HUES48 (cell line): Measurements from ENCODE around the gene PC.

Source experiments
- H3K27ac ChIP-seq: one replicate; pipeline ENCODE4 v1.7.0; 2013; ENCODE audit warnings: low read depth, low read length, inconsistent platforms
- H3K27me3 ChIP-seq: 2 replicates; pipeline ENCODE4 v1.6.1; 2013; ENCODE audit warnings: mild to moderate bottlenecking, low read length; ENCODE audit not compliant: control insufficient read depth, insufficient read depth
- H3K36me3 ChIP-seq: 2 replicates; pipeline ENCODE4 v1.6.1; 2013; ENCODE audit warnings: low read length; ENCODE audit not compliant: control insufficient read depth, insufficient read depth
- H3K4me1 ChIP-seq: 2 replicates; pipeline ENCODE4 v1.6.1; 2013; ENCODE audit warnings: mild to moderate bottlenecking, low read length; ENCODE audit not compliant: control insufficient read depth, insufficient read depth
- H3K4me3 ChIP-seq: 2 replicates; pipeline ENCODE4 v1.5.1; 2013; ENCODE audit warnings: mild to moderate bottlenecking, low read depth, low read length
- H3K9ac ChIP-seq: 2 replicates; pipeline ENCODE4 v1.6.1; 2013; ENCODE audit warnings: mild to moderate bottlenecking, low read depth, low read length, moderate library complexity
- H3K9me3 ChIP-seq: 2 replicates; pipeline ENCODE4 v1.6.1; 2013; ENCODE audit warnings: low read length; ENCODE audit not compliant: control insufficient read depth, insufficient read depth

The PC gene

DNA sequence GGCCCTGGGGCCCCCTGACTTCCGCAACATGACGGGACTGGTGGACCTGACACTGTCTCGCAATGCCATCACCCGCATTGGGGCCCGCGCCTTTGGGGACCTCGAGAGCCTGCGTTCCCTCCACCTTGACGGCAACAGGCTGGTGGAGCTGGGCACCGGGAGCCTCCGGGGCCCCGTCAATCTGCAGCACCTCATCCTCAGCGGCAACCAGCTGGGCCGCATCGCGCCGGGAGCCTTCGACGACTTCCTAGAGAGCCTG lies 100.3 kb downstream of the PC start:
- peak overlapping the region; percentile 93 for H3K4me3 ChIP-seq
- no peak overlapping the region for H3K9ac ChIP-seq
- peak overlapping the region; percentile 35 for H3K27ac ChIP-seq
- no peaks in the 10 kb centered on the region for H3K27me3 ChIP-seq
- H3K9me3 ChIP-seq, result no peaks in the 10 kb centered on the region
- peaks cover 11% of the 10 kb centered on the region for H3K36me3 ChIP-seq
- peaks cover 4% of the 10 kb centered on the region for H3K4me1 ChIP-seq

DNA sequence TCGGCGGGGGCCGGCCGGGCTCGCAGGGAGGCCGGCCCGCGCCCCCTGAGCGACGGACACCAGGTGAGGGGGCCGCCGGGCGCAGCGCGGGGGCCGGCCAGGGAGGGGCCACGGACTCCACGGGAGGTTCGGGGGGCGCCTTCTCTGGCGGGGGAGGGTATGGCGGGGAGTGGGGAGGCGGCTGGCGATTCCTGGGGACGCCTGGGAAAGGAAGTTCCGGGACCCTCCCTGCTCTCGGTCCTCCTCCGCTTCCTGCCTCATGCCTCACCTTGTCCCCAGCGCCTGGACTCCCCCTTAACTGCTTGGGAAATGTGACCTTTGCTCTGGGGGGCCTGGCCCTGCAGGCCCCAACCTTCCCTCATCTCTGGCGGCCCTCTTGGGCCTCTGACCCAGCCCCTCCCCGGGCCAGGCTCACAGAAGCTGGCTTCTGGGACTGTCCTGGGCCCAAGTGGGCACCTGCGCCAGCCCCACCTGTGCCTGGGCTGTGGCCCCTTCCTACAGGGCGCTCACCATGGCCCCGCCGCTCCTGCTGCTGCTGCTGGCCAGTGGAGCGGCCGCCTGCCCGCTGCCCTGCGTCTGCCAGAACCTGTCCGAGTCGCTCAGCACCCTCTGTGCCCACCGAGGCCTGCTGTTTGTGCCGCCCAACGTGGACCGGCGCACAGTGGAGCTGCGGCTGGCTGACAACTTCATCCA lies 100.8 kb downstream of the PC start:
- Histone ChIP-seq H3K27ac (peak overlapping the region; percentile 35), H3K9me3 (no peaks in the 10 kb centered on the region), H3K9ac (peak overlapping the region; percentile 81; the same call in 1 of the 2 replicates), H3K4me1 (peaks cover 4% of the 10 kb centered on the region), H3K4me3 (peak overlapping the region; percentile 93), H3K27me3 (no peaks in the 10 kb centered on the region), H3K36me3 (peaks cover 11% of the 10 kb centered on the region)

DNA sequence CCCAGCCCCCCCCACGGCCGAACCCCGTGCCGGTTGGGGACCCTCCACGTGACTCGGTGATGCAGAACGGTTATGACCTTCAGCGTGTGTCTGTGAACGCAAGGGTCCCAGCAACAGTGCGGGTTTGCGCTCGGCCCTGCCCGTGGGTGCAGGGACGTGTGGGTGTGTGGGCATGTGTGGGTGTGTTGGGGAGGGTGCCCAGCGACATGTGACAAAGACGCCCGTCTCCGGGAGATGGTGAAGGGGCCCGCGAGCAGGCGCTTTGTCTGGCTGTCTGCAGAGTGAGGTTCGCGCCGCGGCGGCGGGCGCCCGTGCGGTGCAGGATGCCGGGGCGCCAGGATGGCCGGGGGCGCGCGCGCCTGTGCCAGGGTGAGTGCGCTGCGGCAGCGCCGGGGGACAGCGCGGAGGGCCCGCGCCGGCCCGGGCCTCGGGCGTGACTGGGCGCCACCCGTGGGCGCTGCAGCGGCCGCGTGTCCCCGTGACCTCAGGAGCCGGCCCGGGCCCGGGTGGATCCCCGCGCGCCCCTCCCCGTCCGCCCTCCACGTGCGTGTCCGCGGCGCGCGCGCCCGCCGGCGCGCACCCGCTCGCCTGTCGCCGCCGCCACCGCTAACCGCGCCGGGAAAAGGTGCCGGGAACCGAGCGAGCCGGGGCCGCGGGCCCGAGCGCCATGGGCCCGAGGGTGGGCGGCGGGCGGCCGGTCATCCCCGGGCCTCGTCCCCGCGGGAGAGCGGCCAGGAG lies 101.5 kb downstream of the PC start, which contains the start of gene LRFN4:
Gene LRFN4, plus strand, starts transcription at position 569 of the 738 bp plus-strand sequence. CDS start 681 bp downstream, outside the sequence.
- Histone ChIP-seq H3K4me1 (peaks cover 4% of the 10 kb centered on the region), H3K9me3 (no peaks in the 10 kb centered on the region), H3K27me3 (no peaks in the 10 kb centered on the region), H3K36me3 (peaks cover 11% of the 10 kb centered on the region), H3K27ac (peak within 1 kb of the TSS; percentile 93), H3K9ac (peak within 1 kb of the TSS; percentile 81), H3K4me3 (peak within 1 kb of the TSS; percentile 93)

DNA sequence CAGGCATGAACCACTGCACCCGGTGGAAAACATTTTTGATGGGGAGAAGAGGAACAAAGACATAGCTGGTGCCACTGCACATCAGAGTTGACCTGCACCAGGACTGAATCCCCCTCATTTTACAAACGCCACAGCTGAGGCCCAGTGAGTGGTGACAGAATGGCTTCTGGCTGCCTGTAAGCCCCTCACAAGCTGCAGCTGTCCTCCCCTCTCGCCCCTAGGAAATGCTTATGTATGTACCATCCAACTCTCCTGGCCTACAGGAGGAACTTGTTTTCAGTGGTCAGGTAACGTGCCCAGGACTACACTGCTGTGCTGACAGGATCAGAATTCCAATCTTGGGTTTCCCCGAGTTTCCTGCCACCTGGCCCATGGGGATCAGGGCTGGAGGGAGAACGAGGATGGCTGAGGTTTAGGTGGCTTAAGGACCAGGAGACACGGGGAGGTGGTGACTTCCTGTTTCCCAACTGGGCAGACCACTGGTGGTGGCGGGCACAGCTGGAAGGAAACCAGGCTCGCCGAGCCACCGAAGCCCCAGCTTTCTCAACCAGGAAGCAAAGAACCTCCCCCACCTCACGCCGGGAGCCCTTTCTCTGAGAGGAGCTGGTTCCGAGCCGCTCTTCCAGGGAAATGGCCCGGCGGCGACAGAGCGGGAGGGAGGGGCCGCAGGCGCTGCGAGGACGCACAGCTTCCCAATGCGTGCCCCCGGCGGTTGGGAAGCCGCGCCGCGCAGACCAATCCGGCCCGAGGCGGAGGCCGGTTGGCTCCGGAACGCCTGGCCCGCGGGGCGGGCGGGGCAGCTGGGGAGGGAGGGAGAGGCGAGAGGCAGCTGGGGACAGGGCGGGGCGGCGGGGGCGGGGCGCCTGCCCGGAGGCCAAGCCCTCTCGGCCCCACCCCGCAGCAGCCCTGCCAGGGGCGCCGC lies 102.3 kb downstream of the PC start:
- no peaks in the 10 kb centered on the region for H3K27me3 ChIP-seq

DNA sequence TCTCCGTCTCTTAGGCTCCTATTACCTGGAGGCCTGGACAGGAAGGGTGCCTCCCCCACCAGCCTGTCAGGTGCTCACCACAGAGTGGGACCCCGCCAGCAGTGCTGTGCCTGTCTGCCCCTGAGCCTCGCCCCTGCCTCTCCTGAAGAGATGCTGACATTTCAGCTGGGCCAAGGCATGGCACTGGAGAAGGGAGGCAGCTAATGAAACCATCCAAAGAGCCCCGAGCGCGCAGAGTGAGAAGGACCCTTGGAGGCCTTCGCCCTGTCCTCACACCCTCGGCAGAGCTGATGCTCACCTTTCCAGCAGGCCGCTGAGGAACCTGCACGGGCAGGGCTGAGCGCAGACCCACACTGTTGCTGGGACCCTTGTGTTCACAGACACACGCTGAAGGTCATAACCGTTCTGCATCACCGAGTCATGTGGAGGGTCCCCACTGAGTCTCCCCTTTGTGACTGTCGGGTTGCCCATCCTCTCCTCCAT lies 103.4 kb downstream of the PC start:
- no peaks in the 10 kb centered on the region for H3K9me3 ChIP-seq
- H3K27ac ChIP-seq, result no peak overlapping the region
- H3K27me3 ChIP-seq, result no peaks in the 10 kb centered on the region
- H3K36me3 ChIP-seq, result peaks cover 11% of the 10 kb centered on the region
- no peak overlapping the region for H3K4me3 ChIP-seq
- H3K4me1 ChIP-seq, result peaks cover 4% of the 10 kb centered on the region
- no peak overlapping the region for H3K9ac ChIP-seq

More for the DNA sequence above, 102.3 kb downstream of the PC start:
- Histone ChIP-seq H3K4me3 (peak overlapping the region; percentile 93), H3K36me3 (peaks cover 11% of the 10 kb centered on the region), H3K9me3 (no peaks in the 10 kb centered on the region), H3K27ac (peak overlapping the region; percentile 93), H3K9ac (peak overlapping the region; percentile 71), H3K4me1 (peaks cover 4% of the 10 kb centered on the region)

DNA sequence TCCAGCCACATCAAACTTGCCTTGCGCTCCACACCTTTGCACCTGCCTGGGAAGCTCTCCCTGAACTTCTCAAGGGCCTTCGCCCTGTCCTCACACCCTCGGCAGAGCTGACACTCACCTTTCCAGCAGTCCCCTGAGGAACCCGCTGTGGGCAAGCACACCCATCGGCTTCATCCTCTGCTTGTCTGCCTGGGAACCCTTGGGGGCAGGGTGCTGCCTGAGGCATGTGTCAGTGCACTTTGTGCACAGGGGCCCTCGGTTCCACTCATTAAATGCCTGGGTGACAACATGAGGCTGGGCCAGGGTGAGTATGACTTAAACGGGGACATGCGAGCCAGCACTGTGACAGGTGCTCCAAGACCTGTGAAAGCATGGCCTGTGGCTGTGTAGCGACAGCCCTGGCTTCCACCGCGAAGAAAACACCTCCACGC lies 103.9 kb downstream of the PC start:
- Histone ChIP-seq H3K4me3 (no peak overlapping the region), H3K4me1 (peaks cover 4% of the 10 kb centered on the region), H3K27me3 (no peaks in the 10 kb centered on the region), H3K9me3 (no peaks in the 10 kb centered on the region), H3K36me3 (peaks cover 11% of the 10 kb centered on the region; the same call in 1 of the 2 replicates), H3K9ac (no peak overlapping the region), H3K27ac (no peak overlapping the region)

DNA sequence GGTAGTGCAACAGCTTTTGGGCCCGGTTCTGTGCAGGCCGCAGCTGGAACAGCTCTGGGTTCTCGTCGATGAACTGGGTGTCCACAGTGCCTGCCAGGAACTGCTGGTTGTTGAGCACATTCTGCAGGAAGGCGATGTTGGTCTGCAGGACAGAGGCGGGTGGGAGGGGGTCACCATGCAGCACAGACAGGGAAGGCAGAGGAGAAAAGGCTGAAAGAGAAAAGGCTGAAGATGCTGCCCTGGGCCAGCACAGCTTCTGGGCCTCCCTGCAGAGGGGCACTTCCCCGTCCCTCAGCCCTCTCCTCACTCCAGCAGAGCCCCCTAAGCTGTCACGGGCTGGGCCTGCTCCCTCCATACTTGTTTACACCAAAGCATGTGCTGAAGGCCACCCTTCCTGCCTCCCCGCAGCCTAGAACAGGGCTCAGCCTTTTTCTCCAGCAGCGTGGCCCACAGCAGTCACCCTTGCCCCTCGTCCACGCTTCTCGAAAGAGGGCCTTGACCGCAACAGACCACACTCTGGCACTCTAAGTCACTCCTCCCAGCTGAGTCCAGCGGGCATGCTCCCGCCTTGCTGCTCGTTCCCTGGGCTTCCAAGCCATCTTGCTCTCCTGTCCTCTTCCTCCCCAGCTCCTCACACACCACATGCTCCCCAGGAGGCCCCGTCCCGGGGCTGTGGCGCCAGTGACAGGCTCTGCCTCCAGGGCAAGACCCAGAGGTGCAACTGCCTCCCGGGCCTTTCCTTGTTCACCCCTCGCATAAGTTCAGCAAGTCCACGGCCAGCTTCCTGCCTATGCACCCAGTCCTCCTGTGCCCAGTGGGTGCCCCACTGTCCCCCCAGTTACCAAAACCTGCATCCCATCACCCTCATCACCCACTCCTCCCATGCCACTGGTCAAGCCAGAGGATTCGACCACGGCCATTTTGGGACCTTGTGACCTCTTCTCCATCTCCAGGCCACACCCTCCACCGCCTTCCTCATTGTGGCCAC lies 104.6 kb downstream of the PC start:
- no peak overlapping the region for H3K9ac ChIP-seq
- no peaks in the 10 kb centered on the region for H3K27me3 ChIP-seq
- H3K36me3 ChIP-seq, result peaks cover 11% of the 10 kb centered on the region
- no peak overlapping the region for H3K4me3 ChIP-seq
- no peaks in the 10 kb centered on the region for H3K9me3 ChIP-seq
- H3K4me1 ChIP-seq, result peaks cover 4% of the 10 kb centered on the region
- H3K27ac ChIP-seq, result no peak overlapping the region

DNA sequence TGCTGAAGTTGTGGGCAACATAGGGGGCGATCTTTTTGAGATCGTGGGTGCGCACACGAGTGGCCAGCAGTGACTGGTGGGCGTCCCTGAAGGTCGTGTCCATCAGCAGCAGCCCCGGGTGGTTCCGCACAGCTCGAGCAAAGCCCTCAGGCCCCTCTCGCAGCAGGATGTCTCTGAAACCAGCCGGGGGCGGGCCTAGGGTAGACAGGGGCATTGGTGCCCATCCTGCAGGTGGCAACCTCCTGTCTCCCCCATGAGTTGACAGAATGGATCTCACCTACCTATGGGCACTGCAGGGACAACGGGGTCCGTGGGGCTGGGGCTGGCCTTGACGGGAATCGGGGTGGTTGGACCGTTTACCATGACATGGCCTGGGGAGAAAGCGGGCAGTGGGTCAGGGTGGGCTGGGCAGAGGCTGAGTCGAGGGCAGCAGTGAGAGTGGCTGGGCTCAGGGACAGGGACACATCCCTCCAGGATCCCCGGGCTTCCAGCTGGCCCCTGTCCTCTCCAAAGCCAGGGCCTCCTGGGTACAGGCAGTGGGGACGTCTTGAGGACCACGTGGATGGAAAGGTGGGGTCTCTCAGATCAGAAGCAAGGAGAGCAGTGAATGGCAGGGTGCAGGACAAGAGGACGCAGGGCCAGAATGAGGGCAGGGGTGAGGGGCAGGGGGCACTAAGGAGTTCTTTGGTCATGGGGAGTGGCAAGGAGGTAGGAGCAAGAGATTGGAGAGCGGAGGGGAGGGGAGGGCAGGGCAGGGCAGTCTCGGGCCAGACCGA lies 105.5 kb downstream of the PC start:
- H3K9ac ChIP-seq, result no peak overlapping the region
- H3K4me1 ChIP-seq, result peaks cover 4% of the 10 kb centered on the region
- no peak overlapping the region for H3K4me3 ChIP-seq
- no peak overlapping the region for H3K27ac ChIP-seq
- H3K27me3 ChIP-seq, result no peaks in the 10 kb centered on the region
- H3K36me3 ChIP-seq, result peaks cover 20% of the 10 kb centered on the region
- H3K9me3 ChIP-seq, result no peaks in the 10 kb centered on the region

DNA sequence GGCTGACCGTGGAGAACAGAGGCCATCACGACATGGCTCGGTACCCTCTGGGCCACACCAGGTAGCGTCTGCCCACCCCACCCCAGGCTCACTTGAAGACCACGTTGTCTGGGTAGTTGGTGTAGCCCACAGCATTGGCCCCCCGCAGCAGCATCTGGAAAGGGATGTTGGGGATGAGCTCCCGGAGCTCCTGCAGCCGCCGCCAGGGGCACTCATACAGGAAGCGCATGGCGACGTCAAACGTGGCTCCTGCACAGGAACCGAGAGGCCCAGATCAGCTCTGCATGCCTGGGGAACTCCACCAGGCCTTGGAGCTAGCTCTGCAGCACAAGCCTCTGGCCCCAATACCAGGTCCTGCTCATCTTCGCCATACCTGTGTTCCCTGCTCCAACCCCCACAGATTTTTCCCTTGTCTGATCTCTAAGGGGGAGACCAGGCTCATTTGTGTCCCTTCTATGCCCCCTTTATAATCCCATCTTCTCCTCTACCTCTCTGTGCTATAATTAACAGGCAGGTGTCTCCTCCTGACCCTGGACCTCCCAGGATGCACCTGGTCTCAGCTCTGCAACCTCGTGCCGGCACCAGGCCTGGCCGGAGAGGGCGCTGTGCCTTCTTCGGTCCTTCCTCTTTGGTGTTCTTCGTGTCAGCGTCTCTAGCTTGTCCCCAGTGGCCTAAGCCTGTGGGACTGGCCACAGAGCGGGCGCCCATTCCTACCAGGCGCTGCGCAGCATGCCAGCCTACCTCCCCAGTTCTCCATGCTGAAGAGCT lies 106.3 kb downstream of the PC start:
- no peak overlapping the region for H3K27ac ChIP-seq
- peaks cover 24% of the 10 kb centered on the region for H3K36me3 ChIP-seq
- H3K4me1 ChIP-seq, result peaks cover 4% of the 10 kb centered on the region
- no peaks in the 10 kb centered on the region for H3K9me3 ChIP-seq
- H3K4me3 ChIP-seq, result no peak overlapping the region
- H3K27me3 ChIP-seq, result no peaks in the 10 kb centered on the region
- no peak overlapping the region for H3K9ac ChIP-seq
